ENCODE results near the gene OR5AN1.
"Not testable (repeated sequence)": the region's sequence is repeated elsewhere in the genome, so short reads cannot be mapped to it uniquely, and the experiment has no call there.

OR5AN1 gene, protein sequence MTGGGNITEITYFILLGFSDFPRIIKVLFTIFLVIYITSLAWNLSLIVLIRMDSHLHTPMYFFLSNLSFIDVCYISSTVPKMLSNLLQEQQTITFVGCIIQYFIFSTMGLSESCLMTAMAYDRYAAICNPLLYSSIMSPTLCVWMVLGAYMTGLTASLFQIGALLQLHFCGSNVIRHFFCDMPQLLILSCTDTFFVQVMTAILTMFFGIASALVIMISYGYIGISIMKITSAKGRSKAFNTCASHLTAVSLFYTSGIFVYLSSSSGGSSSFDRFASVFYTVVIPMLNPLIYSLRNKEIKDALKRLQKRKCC

DNA sequence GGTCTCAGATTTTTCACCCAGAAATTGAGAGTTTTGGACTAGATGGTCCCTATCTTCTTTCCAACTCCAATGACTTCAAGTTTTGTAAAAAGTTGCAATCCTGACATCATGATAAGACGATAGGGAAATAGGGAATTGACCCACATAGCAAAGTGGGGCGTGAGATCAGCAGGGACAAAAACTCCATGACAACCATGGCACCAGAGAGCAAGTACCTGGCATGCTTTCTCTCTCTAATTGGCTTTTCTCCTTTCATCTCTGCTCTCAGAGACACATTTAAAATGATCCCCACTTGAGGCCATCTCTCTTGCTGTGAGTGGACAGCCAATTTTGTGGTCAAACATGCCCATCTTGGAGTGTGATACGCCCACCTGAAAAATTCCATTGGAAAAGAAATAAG is at the start of gene OR5AN1:
Gene OR5AN1, plus strand, starts transcription at position 301 of the 400 bp plus-strand sequence. CDS start 5,564 bp downstream, outside the sequence.
- in situ Hi-C loops (cut with MboI; ENCODE audit: low sequenced_read_pairs), result no loop called here

DNA sequence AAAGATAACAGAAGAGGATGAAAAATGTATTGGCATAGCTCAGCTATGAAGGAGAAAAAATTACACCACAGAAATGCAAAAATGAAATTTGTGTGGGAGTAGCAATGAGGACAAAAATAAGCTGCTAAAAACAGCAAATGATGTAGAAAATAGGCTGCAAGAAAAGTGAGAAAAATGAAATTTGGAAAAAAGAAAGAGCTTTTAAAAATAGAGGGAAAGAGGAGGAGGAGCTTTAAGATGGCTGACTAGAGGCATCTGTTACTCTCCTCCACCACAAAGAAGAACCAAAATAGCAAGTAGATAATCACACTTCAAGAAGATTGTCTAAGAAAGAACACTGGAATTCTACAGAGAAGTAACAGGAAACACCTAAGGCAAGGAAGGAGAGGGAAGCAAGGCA is 23.7 kb upstream of the OR5AN1 start:
- in situ Hi-C loops (cut with MboI; ENCODE audit: low sequenced_read_pairs), result no loop called here

DNA sequence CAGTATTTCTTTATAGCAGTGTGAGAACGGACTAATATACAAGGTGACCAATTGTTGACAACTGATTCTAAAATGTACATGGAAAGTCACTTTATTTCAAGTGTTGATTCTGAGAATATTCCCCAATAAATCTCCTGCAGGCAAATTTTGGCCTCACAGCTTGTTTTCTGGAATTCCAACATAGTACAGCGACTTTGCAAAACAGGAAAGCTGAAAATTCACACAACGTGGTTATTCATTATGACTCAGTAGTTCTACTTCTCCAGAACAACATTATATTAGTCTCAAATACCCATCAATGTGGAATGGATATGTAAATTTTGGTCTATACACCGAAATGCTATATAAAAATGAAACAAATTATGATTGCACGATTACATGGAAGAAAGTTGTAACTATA is 22.5 kb upstream of the OR5AN1 start:
- in situ Hi-C loops (cut with MboI; ENCODE audit: low sequenced_read_pairs), result no loop called here

DNA sequence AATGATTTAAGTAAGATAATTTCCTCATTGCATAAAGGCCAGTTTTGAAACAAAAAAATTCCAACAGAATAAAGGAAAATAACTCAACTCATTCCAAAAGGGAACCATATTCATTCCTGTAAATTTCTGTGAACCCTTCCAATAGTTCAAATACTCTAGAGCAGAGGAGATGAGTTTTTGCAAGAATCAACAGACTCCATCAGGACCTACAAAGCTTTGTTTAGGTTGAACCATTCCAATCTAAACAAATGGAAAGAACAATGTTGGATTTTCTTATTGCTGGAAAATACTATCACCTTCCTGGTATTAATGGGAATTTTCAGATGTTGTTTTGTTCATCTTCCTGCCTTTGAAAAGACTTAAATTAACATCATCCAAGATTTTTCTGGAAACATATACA is 21.8 kb upstream of the OR5AN1 start:
- in situ Hi-C loops (cut with MboI; ENCODE audit: low sequenced_read_pairs), result no loop called here

GRCh38 chr11:59349657-59350056 is 9.0 kb upstream of the OR5AN1 start:
- in situ Hi-C loops (cut with MboI; ENCODE audit: low sequenced_read_pairs), result not testable (repeated sequence)

GRCh38 chr11:59355226-59355625 is 3.5 kb upstream of the OR5AN1 start:
- in situ Hi-C loops (cut with MboI; ENCODE audit: low sequenced_read_pairs), result no loop called here

DNA sequence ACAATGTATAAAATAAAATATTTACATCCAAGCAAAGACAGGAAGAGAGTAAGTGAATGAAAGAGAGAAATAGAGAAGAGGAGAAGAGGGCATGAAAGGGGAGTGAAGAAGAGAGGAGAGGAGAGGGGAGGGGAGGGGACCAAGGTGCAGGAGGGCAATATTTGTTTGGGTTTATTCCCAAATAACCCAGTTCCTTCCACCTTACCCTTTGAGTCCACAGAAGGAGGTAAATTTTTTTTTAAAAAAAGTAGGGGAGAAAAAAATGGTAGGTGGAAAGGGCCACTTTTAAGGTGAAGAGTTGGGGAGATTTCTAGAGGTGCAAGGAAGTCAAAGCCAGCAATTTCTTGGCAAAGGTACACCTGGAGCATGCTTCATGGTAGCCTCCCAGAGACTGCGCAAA is 2.1 kb upstream of the OR5AN1 start:
- in situ Hi-C loops (cut with MboI; ENCODE audit: low sequenced_read_pairs), result no loop called here

GRCh38 chr11:59358020-59358419 is 675 bp upstream of the OR5AN1 start:
- in situ Hi-C loops (cut with MboI; ENCODE audit: low sequenced_read_pairs), result no loop called here

GRCh38 chr11:59365232-59366018 is 6.7 kb downstream of the OR5AN1 start:
- in situ Hi-C loops (cut with MboI; ENCODE audit: low sequenced_read_pairs), result no loop called here

- in situ Hi-C loops (cut with MboI; ENCODE audit: low sequenced_read_pairs), result no loop called here
Observed at GRCh38 chr11:59368238-59369022, 9.7 kb downstream of the OR5AN1 start.

- in situ Hi-C loops (cut with MboI; ENCODE audit: low sequenced_read_pairs), result not testable (repeated sequence)
Observed at GRCh38 chr11:59372324-59372723, 13.6 kb downstream of the OR5AN1 start.

DNA sequence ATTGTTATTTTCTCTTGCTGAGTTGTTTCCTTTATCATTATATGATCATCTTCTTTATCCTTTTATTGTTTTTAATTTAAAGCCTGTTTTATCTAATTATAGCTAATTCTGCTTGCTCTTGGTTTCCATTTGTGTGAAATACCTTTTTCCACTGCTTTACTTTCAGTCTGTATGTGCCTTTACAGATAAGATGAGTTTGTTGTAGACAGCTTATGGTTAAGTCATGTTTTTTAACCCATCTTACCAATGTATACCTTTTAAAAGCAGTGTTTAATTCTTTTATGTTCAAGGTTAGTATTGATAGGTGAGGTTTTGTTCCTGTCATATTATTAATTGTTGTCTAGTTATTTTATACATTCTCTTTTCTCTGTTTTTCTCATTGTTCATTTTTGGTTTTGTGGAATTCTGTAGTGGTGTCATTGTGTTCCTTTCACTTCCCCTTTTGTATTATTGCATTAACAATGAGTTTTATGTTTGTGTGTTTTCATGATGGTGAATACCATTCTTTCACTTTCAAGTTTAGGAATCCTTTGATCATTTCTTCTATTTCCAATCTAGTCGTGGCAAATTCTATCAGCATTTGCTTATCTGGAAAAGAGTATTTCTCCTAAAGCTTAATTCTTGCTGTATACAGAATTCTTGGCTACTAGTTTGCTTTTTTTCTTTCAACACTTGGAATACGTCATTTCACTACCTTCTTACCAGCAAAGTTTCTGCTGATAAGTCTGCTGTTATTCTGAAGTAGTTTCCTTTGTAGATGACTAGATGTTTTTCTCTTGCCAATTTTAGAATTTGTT is 21.8 kb downstream of the OR5AN1 start:
- in situ Hi-C loops (cut with MboI; ENCODE audit: low sequenced_read_pairs), result no loop called here

DNA sequence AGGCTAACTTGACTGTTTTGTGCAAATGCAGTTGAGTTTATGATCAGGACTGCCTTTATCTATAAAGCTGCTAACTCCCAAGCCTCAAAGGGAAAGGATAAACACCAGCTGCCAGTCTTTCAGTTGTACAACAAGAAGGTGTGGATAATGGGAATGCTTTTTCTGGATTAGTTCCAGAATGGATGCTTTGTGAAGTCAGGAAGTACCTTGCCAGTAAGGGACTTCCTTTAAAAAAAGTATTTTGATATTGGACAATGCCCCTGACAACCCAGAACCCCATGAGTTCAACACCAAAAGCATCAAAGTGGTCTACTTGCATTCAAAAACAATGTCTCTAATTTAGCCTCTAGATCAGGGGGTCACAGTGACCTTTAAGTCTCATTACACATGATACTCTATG is 35.5 kb downstream of the OR5AN1 start:
- in situ Hi-C loops (cut with MboI; ENCODE audit: low sequenced_read_pairs), result no loop called here

GRCh38 chr11:59400461-59401261 is 42.0 kb downstream of the OR5AN1 start:
- in situ Hi-C loops (cut with MboI; ENCODE audit: low sequenced_read_pairs), result no loop called here

DNA sequence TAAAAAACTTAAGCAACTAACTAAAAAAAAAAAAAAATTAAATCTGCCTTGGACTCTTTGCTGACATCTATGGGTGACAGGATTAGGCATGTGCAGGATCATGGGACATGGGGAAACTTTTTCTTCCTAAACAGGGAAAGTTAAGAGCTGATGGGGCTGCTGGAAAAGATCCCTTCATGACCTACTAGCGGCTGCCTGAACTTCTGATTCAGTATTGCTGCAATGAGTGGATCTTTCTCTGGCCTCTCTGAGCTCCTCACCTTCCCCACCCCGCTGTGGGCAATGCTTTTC is 42.5 kb downstream of the OR5AN1 start:
- in situ Hi-C loops (cut with MboI; ENCODE audit: low sequenced_read_pairs), result no loop called here

GRCh38 chr11:59403546-59403945 is 44.9 kb downstream of the OR5AN1 start:
- in situ Hi-C loops (cut with MboI; ENCODE audit: low sequenced_read_pairs), result no loop called here

- in situ Hi-C loops (cut with MboI; ENCODE audit: low sequenced_read_pairs), result no loop called here
Observed at GRCh38 chr11:59413646-59414045, 55.0 kb downstream of the OR5AN1 start.

DNA sequence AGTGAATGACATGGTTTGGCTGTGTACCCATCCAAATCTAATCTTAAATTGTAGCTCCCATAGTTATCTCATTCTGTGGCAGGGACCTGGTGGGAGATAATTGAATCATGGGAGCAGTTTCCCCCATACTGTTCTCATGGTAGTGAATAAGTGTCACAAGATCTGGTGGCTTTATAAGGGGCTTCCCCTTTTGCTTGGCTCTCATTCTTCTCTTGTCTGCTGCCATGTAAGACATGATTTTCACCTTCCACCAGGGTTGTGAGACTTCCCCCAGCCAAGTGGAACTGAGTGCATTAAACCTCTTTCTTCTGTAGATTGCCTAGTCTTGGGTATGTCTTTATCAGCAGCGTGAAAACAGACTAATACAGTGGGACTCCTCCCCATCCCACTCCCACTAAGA is 56.4 kb downstream of the OR5AN1 start:
- in situ Hi-C loops (cut with MboI; ENCODE audit: low sequenced_read_pairs), result no loop called here

GRCh38 chr11:59416613-59417012 is 57.9 kb downstream of the OR5AN1 start:
- in situ Hi-C loops (cut with MboI; ENCODE audit: low sequenced_read_pairs), result no loop called here

DNA sequence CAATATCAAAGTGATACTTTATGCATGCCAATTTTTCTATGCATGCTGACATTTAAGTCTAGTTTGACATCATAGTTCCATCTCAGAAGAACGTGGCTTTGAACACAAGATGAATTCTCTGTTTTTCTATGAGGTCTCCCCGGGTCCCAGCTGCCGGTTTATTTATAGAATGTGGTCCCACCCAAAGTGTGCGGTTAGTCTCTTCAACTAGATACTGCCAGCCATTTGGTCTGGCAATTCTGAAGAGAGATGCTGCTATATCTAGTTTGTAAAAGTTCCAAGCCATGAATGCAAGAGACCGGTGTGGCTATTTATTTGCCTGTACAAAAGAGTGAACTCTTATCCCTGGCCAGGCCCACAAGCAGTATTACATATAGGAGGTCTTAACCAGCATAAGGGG is 58.3 kb downstream of the OR5AN1 start:
- in situ Hi-C loops (cut with MboI; ENCODE audit: low sequenced_read_pairs), result no loop called here
